ENCODE results near the gene TRA2A.

- TF ChIP-seq POLR2A (IDR thresholded peaks at IDR 0.05; ENCODE audit: low read depth) (no peak), CTCF (IDR thresholded peaks at IDR 0.05) (no peak)
Observed at GRCh38 chr7:23539494-23539907, 7.7 kb upstream of the TRA2A start.
